GM19452 (cell line): ENCODE results near the gene LRRC31.

Experiments used
- ATAC-seq: cut with Tn5 transposase; IDR thresholded peaks from one replicate; pipeline ENCODE4 v1.9.1; 2021; ENCODE audit not compliant: unreplicated experiment

LRRC31 gene

GRCh38 chr3:169869484-169870220 lies at the start of gene LRRC31:
LRRC31 (minus strand) TSS chr3:169869935; CDS start chr3:169869807, 128 bp downstream.
- ATAC-seq = no peak

GRCh38 chr3:169914321-169914720 lies 44.6 kb upstream of the LRRC31 start:
- no peak for ATAC-seq

- ATAC-seq = no peak
Measured at GRCh38 chr3:169913323-169913722, 43.6 kb upstream of the LRRC31 start.

- ATAC-seq = no peak
Measured at GRCh38 chr3:169911272-169911671, 41.5 kb upstream of the LRRC31 start, which contains the start of gene SAMD7. SAMD7 (plus strand) TSS chr3:169911572; CDS start chr3:169919499, 7,927 bp downstream.

- no peak for ATAC-seq
Measured at GRCh38 chr3:169907944-169908343, 38.2 kb upstream of the LRRC31 start.

GRCh38 chr3:169907476-169907875 lies 37.7 kb upstream of the LRRC31 start:
- no peak for ATAC-seq

- no peak for ATAC-seq
Measured at GRCh38 chr3:169905404-169905803, 35.7 kb upstream of the LRRC31 start.

- ATAC-seq = no peak
Measured at GRCh38 chr3:169901453-169901852, 31.7 kb upstream of the LRRC31 start.

- no peak for ATAC-seq
Measured at GRCh38 chr3:169897284-169897683, 27.5 kb upstream of the LRRC31 start.

- ATAC-seq = no peak
Measured at GRCh38 chr3:169895072-169895471, 25.3 kb upstream of the LRRC31 start.

GRCh38 chr3:169894110-169894509 lies 24.4 kb upstream of the LRRC31 start:
- no peak for ATAC-seq

- ATAC-seq = no peak
Measured at GRCh38 chr3:169891886-169892285, 22.2 kb upstream of the LRRC31 start.

GRCh38 chr3:169886671-169887070 lies 16.9 kb upstream of the LRRC31 start:
- ATAC-seq = no peak

GRCh38 chr3:169880576-169881250 lies 11.0 kb upstream of the LRRC31 start:
- ATAC-seq = no peak

- no peak for ATAC-seq
Measured at GRCh38 chr3:169879845-169880575, 10.3 kb upstream of the LRRC31 start.

GRCh38 chr3:169879013-169879557 lies 9.3 kb upstream of the LRRC31 start:
- ATAC-seq = no peak

GRCh38 chr3:169871129-169871886 lies 1.6 kb upstream of the LRRC31 start:
- no peak for ATAC-seq

GRCh38 chr3:169868369-169868768 lies 1.4 kb downstream of the LRRC31 start:
- ATAC-seq = no peak

- no peak for ATAC-seq
Measured at GRCh38 chr3:169867584-169868210, 2.0 kb downstream of the LRRC31 start.

- ATAC-seq = peak; percentile 57
Measured at GRCh38 chr3:169865176-169865767, 4.5 kb downstream of the LRRC31 start.
